OCI-LY3 (cell line): ENCODE measurements around the gene PAM.
"Not testable (repeated sequence)": the region's sequence is repeated elsewhere in the genome, so short reads cannot be mapped to it uniquely, and the experiment has no call there.

Experiments
- H2AFZ ChIP-seq: fragments of 200-600, 300-600 bp; shearing (Covaris generic); 2 replicates; pipeline ENCODE4 v1.6.0; 2014; ENCODE audit warnings: antibody characterized with exemption, low read depth, low read length
- H3K27ac ChIP-seq: fragments of 200-600, 300-600 bp; sonication (generic); 2 replicates; pipeline ENCODE4 v1.5.1; 2014; ENCODE audit warnings: mild to moderate bottlenecking, low read length, moderate library complexity, mixed read lengths
- H3K27me3 ChIP-seq: fragments of 200-600, 300-600 bp; sonication (generic); 2 replicates; pipeline ENCODE4 v1.6.1; 2014; ENCODE audit warnings: low read depth, low read length, mixed read lengths
- H3K36me3 ChIP-seq: fragments of 200-600, 300-600 bp; sonication (generic); replicated peaks from 2 replicates; pipeline ENCODE3; 2014; ENCODE audit warnings: low read depth, low read length, mixed read lengths
- H3K4me1 ChIP-seq: fragments of 300-600, 200-600 bp; sonication (generic); 2 replicates; pipeline ENCODE4 v1.6.1; 2014; ENCODE audit warnings: low read length, mixed read lengths
- H3K4me2 ChIP-seq: fragments of 200-600, 300-600 bp; sonication (generic); 2 replicates; pipeline ENCODE4 v1.6.1; 2014; ENCODE audit warnings: low read length, mixed read lengths
- H3K4me3 ChIP-seq: fragments of 300-600, 200-600 bp; sonication (generic); 2 replicates; pipeline ENCODE4 v1.5.1; 2014; ENCODE audit warnings: antibody characterized with exemption, mild to moderate bottlenecking, low read length, moderate library complexity
- H3K79me2 ChIP-seq: fragments of 300-600, 200-600 bp; shearing (Covaris generic); 2 replicates; pipeline ENCODE4 v1.6.1; 2014; ENCODE audit warnings: mild to moderate bottlenecking, low read length, mixed read lengths
- H3K9ac ChIP-seq: fragments of 300-600, 200-600 bp; shearing (Covaris generic); 2 replicates; pipeline ENCODE4 v1.6.0; 2014; ENCODE audit warnings: mild to moderate bottlenecking, low read length, moderate library complexity
- H3K9me3 ChIP-seq: fragments of 200-600, 300-600 bp; shearing (Covaris generic); 2 replicates; pipeline ENCODE4 v1.6.1; 2014; ENCODE audit warnings: low read length, mixed read lengths; ENCODE audit not compliant: insufficient read depth
- H4K20me1 ChIP-seq: fragments of 200-600, 300-600 bp; sonication (generic); 2 replicates; pipeline ENCODE4 v1.6.1; 2016; ENCODE audit warnings: low read length, mixed read lengths; ENCODE audit not compliant: insufficient read depth
- CTCF ChIP-seq: fragments of 200-600, 300-600 bp; sonication (generic); IDR thresholded peaks from 2 replicates; pipeline ENCODE4 v1.5.1; 2014; ENCODE audit warnings: antibody characterized with exemption, low read length, low read depth
- EZH2phosphoT487 ChIP-seq: fragments of 200-600 bp; shearing (Covaris generic); IDR thresholded peaks from 2 replicates; pipeline ENCODE4 v1.6.1; 2018; ENCODE audit warnings: antibody characterized with exemption, mixed run types, low read depth

Gene PAM

GRCh38 chr5:103059525-103059924, 304.4 kb downstream of the PAM start:
- no peak for TF ChIP-seq EZH2phosphoT487
- no peak for TF ChIP-seq CTCF
- Histone ChIP-seq H3K4me2 (no peak overlapping the region), H2AFZ (no peak overlapping the region)

GRCh38 chr5:103060424-103060954, 305.4 kb downstream of the PAM start:
- Histone ChIP-seq H4K20me1 (no peaks in the 10 kb centered on the region), H3K9ac (no peak overlapping the region), H3K4me2 (no peak overlapping the region), H3K36me3 (no peaks in the 10 kb centered on the region), H3K27ac (no peak overlapping the region), H2AFZ (no peak overlapping the region), H3K4me3 (no peak overlapping the region), H3K9me3 (no peaks in the 10 kb centered on the region), H3K4me1 (no peaks in the 10 kb centered on the region), H3K79me2 (no peaks in the 10 kb centered on the region), H3K27me3 (no peaks in the 10 kb centered on the region)
- TF ChIP-seq CTCF (no peak), EZH2phosphoT487 (no peak)

More at GRCh38 chr5:103059525-103059924, 304.4 kb downstream of the PAM start:
- no peaks in the 10 kb centered on the region for H3K9me3 ChIP-seq
- H3K9ac ChIP-seq, result no peak overlapping the region
- no peak overlapping the region for H3K27ac ChIP-seq
- no peaks in the 10 kb centered on the region for H3K27me3 ChIP-seq
- H3K4me1 ChIP-seq, result no peaks in the 10 kb centered on the region
- H3K36me3 ChIP-seq, result no peaks in the 10 kb centered on the region
- H3K4me3 ChIP-seq, result no peak overlapping the region
- no peaks in the 10 kb centered on the region for H4K20me1 ChIP-seq
- no peaks in the 10 kb centered on the region for H3K79me2 ChIP-seq

DNA sequence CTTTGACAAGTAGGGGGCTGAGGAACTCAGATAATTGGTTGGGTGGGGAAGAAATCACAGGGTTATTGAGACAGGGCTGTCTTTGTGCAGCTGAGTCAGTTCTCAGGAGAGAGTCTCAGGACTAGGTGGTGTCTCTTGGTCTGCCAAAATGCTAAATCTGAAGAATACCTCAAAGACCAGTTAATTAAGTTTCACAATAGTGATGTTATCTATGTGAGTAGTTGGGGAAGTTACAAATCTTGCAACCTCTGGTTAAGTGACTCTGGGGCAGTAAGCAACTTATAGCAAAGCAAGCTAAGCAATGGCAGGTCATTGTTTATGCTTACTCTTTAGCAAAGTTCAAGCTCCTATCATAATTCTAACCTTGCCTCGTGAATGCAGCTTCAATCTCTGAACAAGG, 311.2 kb downstream of the PAM start:
- no peak overlapping the region for H3K27ac ChIP-seq
- H3K79me2 ChIP-seq, result no peaks in the 10 kb centered on the region
- H2AFZ ChIP-seq, result no peak overlapping the region
- H3K9ac ChIP-seq, result no peak overlapping the region
- H3K4me2 ChIP-seq, result no peak overlapping the region
- no peaks in the 10 kb centered on the region for H3K4me1 ChIP-seq
- H4K20me1 ChIP-seq, result no peaks in the 10 kb centered on the region
- H3K36me3 ChIP-seq, result no peaks in the 10 kb centered on the region
- no peak for TF ChIP-seq CTCF
- no peak for TF ChIP-seq EZH2phosphoT487
- no peak overlapping the region for H3K4me3 ChIP-seq
- H3K9me3 ChIP-seq, result no peaks in the 10 kb centered on the region
- H3K27me3 ChIP-seq, result no peaks in the 10 kb centered on the region

GRCh38 chr5:103073500-103073899, 318.4 kb downstream of the PAM start:
- not testable (repeated sequence) for H3K9ac ChIP-seq, H3K4me1 ChIP-seq, H3K4me2 ChIP-seq, H3K36me3 ChIP-seq, H3K79me2 ChIP-seq, H3K27me3 ChIP-seq, H3K9me3 ChIP-seq, H2AFZ ChIP-seq, H3K4me3 ChIP-seq, H3K27ac ChIP-seq, H4K20me1 ChIP-seq

DNA sequence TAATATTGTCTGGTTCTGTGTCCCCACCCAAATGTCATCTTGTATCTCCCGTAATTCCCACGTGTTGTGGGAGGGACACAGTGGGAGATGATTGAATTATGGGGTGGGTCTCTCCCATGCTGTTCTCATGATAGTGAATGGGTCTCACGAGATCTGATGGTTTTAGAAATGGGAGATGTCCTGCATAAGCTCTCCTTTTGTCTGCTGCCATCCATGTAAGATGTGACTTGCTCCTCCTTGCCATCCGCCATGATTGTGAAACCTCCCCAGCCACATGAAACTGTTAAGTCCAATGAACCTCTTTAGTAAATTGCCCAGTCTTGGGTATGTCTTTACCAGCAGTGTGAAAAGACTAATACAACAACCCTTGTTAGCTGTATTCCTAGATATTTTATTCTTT, 320.3 kb downstream of the PAM start:
- Histone ChIP-seq H3K9me3 (no peaks in the 10 kb centered on the region), H3K4me1 (no peaks in the 10 kb centered on the region), H4K20me1 (no peaks in the 10 kb centered on the region), H2AFZ (no peak overlapping the region), H3K79me2 (no peaks in the 10 kb centered on the region), H3K9ac (no peak overlapping the region), H3K36me3 (no peaks in the 10 kb centered on the region), H3K27ac (no peak overlapping the region), H3K4me3 (no peak overlapping the region), H3K27me3 (no peaks in the 10 kb centered on the region), H3K4me2 (no peak overlapping the region)
- TF ChIP-seq CTCF, result no peak
- TF ChIP-seq EZH2phosphoT487, result no peak
